ENCODE data around the gene SDHA. TPM values are rescaled to one million over a fixed set of nuclear protein-coding genes. Genes with fewer than 3 reads are reported as not detected.
"Not testable (repeated sequence)": the region's sequence is repeated elsewhere in the genome, so short reads cannot be mapped to it uniquely, and the experiment has no call there.

SDHA gene
- 43.2 and 46.1 TPM in 2 replicates for total RNA-seq (2014; rRNA removed; shearing (Covaris generic))

- H3K4me1 ChIP-seq; H3K36me3 ChIP-seq; H3K27me3 ChIP-seq; H3K9me3 ChIP-seq (replicated peaks): not testable (repeated sequence)
- peak; percentile 90 to 91 for DNase-seq
- Histone ChIP-seq H3K27ac (peak within 1 kb of the TSS; percentile 67), H3K4me3 (peak within 1 kb of the TSS; percentile 72)
Measured at GRCh38 chr5:217494-218456, at the start of gene SDHA, which contains the start of gene CCDC127. Gene SDHA (plus strand): TSS chr5:218320. CDS start chr5:218356, 36 bp downstream. Gene CCDC127 (minus strand): TSS chr5:218153. CDS start chr5:216849, 1,304 bp downstream.

GRCh38 chr5:169071-169727 lies 48.9 kb upstream of the SDHA start:
- Histone ChIP-seq H3K4me3 (no peak overlapping the region), H3K27me3 (no peaks in the 10 kb centered on the region), H3K9me3 (replicated peaks) (no peaks in the 10 kb centered on the region), H3K36me3 (no peaks in the 10 kb centered on the region), H3K4me1 (0 out of 2 replicates have a peak, but pooled peaks cover 2% of the 10 kb centered on the region), H3K27ac (no peak overlapping the region)
- DNase-seq, result no peak

- Histone ChIP-seq H3K27ac (no peak overlapping the region), H3K4me3 (no peak overlapping the region), H3K4me1 (0 out of 2 replicates have a peak, but pooled peaks cover 2% of the 10 kb centered on the region), H3K27me3 (no peaks in the 10 kb centered on the region), H3K36me3 (no peaks in the 10 kb centered on the region), H3K9me3 (replicated peaks) (no peaks in the 10 kb centered on the region)
- DNase-seq, result no peak
Measured at GRCh38 chr5:169728-170094, 48.4 kb upstream of the SDHA start.

GRCh38 chr5:170971-171800 lies 46.9 kb upstream of the SDHA start:
- Histone ChIP-seq H3K4me1 (0 out of 2 replicates have a peak, but pooled peaks cover 2% of the 10 kb centered on the region), H3K4me3 (no peak overlapping the region), H3K27me3 (no peaks in the 10 kb centered on the region), H3K36me3 (no peaks in the 10 kb centered on the region), H3K9me3 (replicated peaks) (no peaks in the 10 kb centered on the region), H3K27ac (no peak overlapping the region)
- no peak for DNase-seq

- no peak for DNase-seq
- no peaks in the 10 kb centered on the region for H3K36me3 ChIP-seq
- no peak overlapping the region for H3K4me3 ChIP-seq
- 0 out of 2 replicates have a peak, but pooled peaks cover 2% of the 10 kb centered on the region for H3K4me1 ChIP-seq
- no peak overlapping the region for H3K27ac ChIP-seq
- H3K9me3 ChIP-seq (replicated peaks), result no peaks in the 10 kb centered on the region
- no peaks in the 10 kb centered on the region for H3K27me3 ChIP-seq
Measured at GRCh38 chr5:171801-172331, 46.3 kb upstream of the SDHA start.

GRCh38 chr5:172421-172820 lies 45.7 kb upstream of the SDHA start:
- Histone ChIP-seq H3K9me3 (replicated peaks) (no peaks in the 10 kb centered on the region), H3K4me1 (0 out of 2 replicates have a peak, but pooled peaks cover 2% of the 10 kb centered on the region), H3K27ac (no peak overlapping the region), H3K36me3 (no peaks in the 10 kb centered on the region), H3K27me3 (no peaks in the 10 kb centered on the region), H3K4me3 (no peak overlapping the region)
- no peak for DNase-seq

- 0 out of 2 replicates have a peak, but pooled peaks cover 2% of the 10 kb centered on the region for H3K4me1 ChIP-seq
- H3K36me3 ChIP-seq, result no peaks in the 10 kb centered on the region
- H3K4me3 ChIP-seq, result no peak overlapping the region
- H3K27me3 ChIP-seq, result no peaks in the 10 kb centered on the region
- no peak overlapping the region for H3K27ac ChIP-seq
- no peak for DNase-seq
- no peaks in the 10 kb centered on the region for H3K9me3 ChIP-seq (replicated peaks)
Measured at GRCh38 chr5:172841-173251, 45.3 kb upstream of the SDHA start.

GRCh38 chr5:173392-174290 lies 44.5 kb upstream of the SDHA start:
- Histone ChIP-seq H3K4me3 (no peak overlapping the region), H3K9me3 (replicated peaks) (no peaks in the 10 kb centered on the region), H3K27ac (no peak overlapping the region), H3K36me3 (no peaks in the 10 kb centered on the region), H3K27me3 (no peaks in the 10 kb centered on the region), H3K4me1 (no peaks in the 10 kb centered on the region)
- no peak for DNase-seq

- Histone ChIP-seq H3K4me1 (no peaks in the 10 kb centered on the region), H3K9me3 (replicated peaks) (no peaks in the 10 kb centered on the region), H3K4me3 (no peak overlapping the region), H3K27ac (no peak overlapping the region), H3K27me3 (no peaks in the 10 kb centered on the region), H3K36me3 (no peaks in the 10 kb centered on the region)
- DNase-seq, result no peak
Measured at GRCh38 chr5:174291-174600, 43.9 kb upstream of the SDHA start.

GRCh38 chr5:174876-175465 lies 43.1 kb upstream of the SDHA start:
- Histone ChIP-seq H3K36me3 (no peaks in the 10 kb centered on the region), H3K9me3 (replicated peaks) (no peaks in the 10 kb centered on the region), H3K27ac (no peak overlapping the region), H3K4me1 (peaks cover 1% of the 10 kb centered on the region), H3K27me3 (no peaks in the 10 kb centered on the region), H3K4me3 (no peak overlapping the region)
- no peak for DNase-seq

- Histone ChIP-seq H3K9me3 (replicated peaks) (no peaks in the 10 kb centered on the region), H3K27me3 (no peaks in the 10 kb centered on the region)
Measured at GRCh38 chr5:176296-176823, 41.8 kb upstream of the SDHA start.

GRCh38 chr5:178110-178509 lies 40.0 kb upstream of the SDHA start:
- DNase-seq, result no peak
- H3K4me1 ChIP-seq, result peaks cover 7% of the 10 kb centered on the region
- no peaks in the 10 kb centered on the region for H3K36me3 ChIP-seq
- H3K27ac ChIP-seq, result no peak overlapping the region
- no peak overlapping the region for H3K4me3 ChIP-seq
- H3K27me3 ChIP-seq, result no peaks in the 10 kb centered on the region
- H3K9me3 ChIP-seq (replicated peaks), result no peaks in the 10 kb centered on the region

More at GRCh38 chr5:176296-176823, 41.8 kb upstream of the SDHA start:
- no peak overlapping the region for H3K27ac ChIP-seq
- H3K4me1 ChIP-seq, result peaks cover 7% of the 10 kb centered on the region
- H3K4me3 ChIP-seq, result no peak overlapping the region
- no peak for DNase-seq
- H3K36me3 ChIP-seq, result no peaks in the 10 kb centered on the region

- DNase-seq, result no peak
- no peak overlapping the region for H3K4me3 ChIP-seq
- H3K27ac ChIP-seq, result no peak overlapping the region
- no peaks in the 10 kb centered on the region for H3K9me3 ChIP-seq (replicated peaks)
- no peaks in the 10 kb centered on the region for H3K27me3 ChIP-seq
- peaks cover 10% of the 10 kb centered on the region for H3K4me1 ChIP-seq
- H3K36me3 ChIP-seq, result no peaks in the 10 kb centered on the region
Measured at GRCh38 chr5:179401-179800, 38.7 kb upstream of the SDHA start.
